H9 (cell line): Measurements from ENCODE around the gene GCSH. TPM values are rescaled to one million over a fixed set of nuclear protein-coding genes. Genes with fewer than 3 reads are reported as not detected.

Source experiments
- DNase-seq: peaks from one replicate; pipeline ENCODE4 v3.0.0-alpha.2; 2017
- H2AFZ ChIP-seq: one replicate; pipeline ENCODE4 v1.6.1; 2013; ENCODE audit warnings: mild to moderate bottlenecking, low read length, control low read depth, moderate library complexity
- H2AK5ac ChIP-seq: 2 replicates; pipeline ENCODE4 v1.6.1; 2013; ENCODE audit warnings: low read length, control low read depth, mixed read lengths; ENCODE audit not compliant: insufficient read length
- H2BK120ac ChIP-seq: one replicate; pipeline ENCODE4 v1.6.1; 2013; ENCODE audit warnings: low read depth, mild to moderate bottlenecking, low read length, control low read depth, inconsistent platforms; ENCODE audit not compliant: poor library complexity, severe bottlenecking
- H2BK12ac ChIP-seq: 2 replicates; pipeline ENCODE4 v1.6.1; 2013; ENCODE audit warnings: low read length, control low read depth, mixed read lengths, low read depth; ENCODE audit not compliant: insufficient read length
- H2BK15ac ChIP-seq: 2 replicates; pipeline ENCODE4 v1.6.1; 2013; ENCODE audit warnings: low read depth, low read length, control low read depth
- H2BK20ac ChIP-seq: one replicate; pipeline ENCODE4 v1.6.1; 2013; ENCODE audit warnings: low read depth, mild to moderate bottlenecking, low read length, control low read depth, inconsistent platforms; ENCODE audit not compliant: poor library complexity, severe bottlenecking
- H2BK5ac ChIP-seq: 2 replicates; pipeline ENCODE4 v1.6.1; 2013; ENCODE audit warnings: low read length, control low read depth, mixed read lengths; ENCODE audit not compliant: insufficient read length
- H3K14ac ChIP-seq: 2 replicates; pipeline ENCODE4 v1.6.1; 2013; ENCODE audit warnings: low read length, control low read depth; ENCODE audit not compliant: insufficient read depth
- H3K18ac ChIP-seq: 2 replicates; pipeline ENCODE4 v1.6.1; 2013; ENCODE audit warnings: low read depth, mild to moderate bottlenecking, mixed read lengths, low read length, control low read depth; ENCODE audit not compliant: insufficient read length
- H3K23ac ChIP-seq: 2 replicates; pipeline ENCODE4 v1.6.1; 2013; ENCODE audit warnings: low read length, control low read depth, mixed read lengths, low read depth; ENCODE audit not compliant: insufficient read length
- H3K23me2 ChIP-seq: 2 replicates; pipeline ENCODE4 v1.6.1; 2013; ENCODE audit warnings: low read depth, mild to moderate bottlenecking, mixed read lengths, low read length, control low read depth; ENCODE audit not compliant: insufficient read length, poor library complexity, severe bottlenecking
- H3K27ac ChIP-seq: 2 replicates; pipeline ENCODE4 v1.5.1; 2013; ENCODE audit warnings: low read length, control low read depth, mixed read lengths, low read depth; ENCODE audit not compliant: insufficient read length
- H3K27me3 ChIP-seq: 2 replicates; pipeline ENCODE4 v1.6.1; 2013; ENCODE audit warnings: low read length, control low read depth, inconsistent platforms; ENCODE audit not compliant: insufficient read depth
- H3K4ac ChIP-seq: 2 replicates; pipeline ENCODE4 v1.6.1; 2013; ENCODE audit warnings: low read depth, mild to moderate bottlenecking, control low read depth, inconsistent platforms, low read length, moderate library complexity
- H3K4me1 ChIP-seq: 2 replicates; pipeline ENCODE4 v1.6.1; 2013; ENCODE audit warnings: low read length, control low read depth, inconsistent platforms; ENCODE audit not compliant: insufficient read depth
- H3K4me2 ChIP-seq: 2 replicates; pipeline ENCODE4 v1.6.1; 2013; ENCODE audit warnings: low read length, control low read depth, mixed read lengths; ENCODE audit not compliant: insufficient read length, insufficient read depth
- H3K56ac ChIP-seq: 2 replicates; pipeline ENCODE4 v1.6.1; 2013; ENCODE audit warnings: low read depth, mild to moderate bottlenecking, mixed read lengths, low read length, control low read depth; ENCODE audit not compliant: insufficient read length
- H3K79me1 ChIP-seq: 2 replicates; pipeline ENCODE4 v1.6.1; 2013; ENCODE audit warnings: low read depth, mild to moderate bottlenecking, moderate library complexity, low read length, control low read depth, inconsistent platforms; ENCODE audit not compliant: insufficient read depth, poor library complexity, severe bottlenecking
- H3K79me2 ChIP-seq: 2 replicates; pipeline ENCODE4 v1.6.1; 2013; ENCODE audit warnings: low read length, control low read depth, inconsistent platforms; ENCODE audit not compliant: insufficient read depth
- H3K9ac ChIP-seq: 2 replicates; pipeline ENCODE4 v1.6.1; 2013; ENCODE audit warnings: low read length, control low read depth, mixed read lengths; ENCODE audit not compliant: insufficient read length; ENCODE audit errors: extremely low read depth
- H3K9me3 ChIP-seq: one replicate; pipeline ENCODE4 v1.6.1; 2013; ENCODE audit warnings: low read depth, low read length, inconsistent platforms; ENCODE audit not compliant: control insufficient read depth
- H3T11ph ChIP-seq: one replicate; pipeline ENCODE4 v1.6.1; 2013; ENCODE audit warnings: mild to moderate bottlenecking, low read length, control low read depth, inconsistent platforms
- H4K20me1 ChIP-seq: one replicate; pipeline ENCODE4 v1.6.1; 2013; ENCODE audit not compliant: control insufficient read depth, insufficient read length, insufficient read depth
- H4K5ac ChIP-seq: 2 replicates; pipeline ENCODE4 v1.6.1; 2013; ENCODE audit warnings: low read depth, mild to moderate bottlenecking, mixed read lengths, low read length, control low read depth; ENCODE audit not compliant: insufficient read length
- H4K8ac ChIP-seq: replicated peaks from 2 replicates; pipeline ENCODE4 v1.6.1; 2013; ENCODE audit warnings: low read length, control low read depth, mixed read lengths, low read depth; ENCODE audit not compliant: insufficient read length
- H4K91ac ChIP-seq: 2 replicates; pipeline ENCODE4 v1.6.1; 2013; ENCODE audit warnings: low read depth, mild to moderate bottlenecking, moderate library complexity, mixed read lengths, low read length, control low read depth; ENCODE audit not compliant: insufficient read length
- H3K27ac Mint-ChIP-seq, 3 experiments: 2 replicates in 2 of 3; 3 replicates in 1 of 3; pipeline ENCODE4 v1.8.0; 2020 to 2021; ENCODE audit warnings: mixed read lengths in 3 of 3, mild to moderate bottlenecking in 1 of 3, moderate library complexity in 1 of 3
- H3K27me3 Mint-ChIP-seq: 2 replicates; pipeline ENCODE4 v1.8.0; 2021; ENCODE audit warnings: low read depth, mild to moderate bottlenecking, moderate library complexity, mixed read lengths
- H3K36me3 Mint-ChIP-seq, 3 experiments: 2 replicates in 2 of 3; 3 replicates in 1 of 3; pipeline ENCODE4 v1.8.0; 2020 to 2021; ENCODE audit warnings: low read depth in 3 of 3, mixed read lengths in 3 of 3; ENCODE audit not compliant: insufficient read depth in 1 of 3
- H3K4me1 Mint-ChIP-seq, 2 experiments: 2 replicates each; pipeline ENCODE4 v1.8.0; 2020; ENCODE audit warnings: mixed read lengths in 2 of 2
- H3K4me3 Mint-ChIP-seq, 2 experiments: 2 replicates in 1 of 2; 3 replicates in 1 of 2; pipeline ENCODE4 v1.8.0; 2020 to 2021; ENCODE audit warnings: mild to moderate bottlenecking in 2 of 2, mixed read lengths in 2 of 2, moderate library complexity in 1 of 2
- H3K9me3 Mint-ChIP-seq, 2 experiments: 2 replicates in 1 of 2; 3 replicates in 1 of 2; pipeline ENCODE4 v1.8.0; 2020; ENCODE audit warnings: mild to moderate bottlenecking in 2 of 2, mixed read lengths in 2 of 2, moderate library complexity in 1 of 2
- CTCF ChIP-seq: fragments of 200-600 bp; sonication (generic); conservative IDR thresholded peaks from 3 replicates; pipeline ENCODE4 v1.8.0; 2021; ENCODE audit warnings: antibody characterized with exemption, mild to moderate bottlenecking
- WGBS: extraction: QIAGEN DNeasy Blood & Tissue Kit; methylation state at CpG from one replicate; pipeline ENCODE4 v1.1.7; 2013; ENCODE audit warnings: missing lambda C conversion rate, low lambda C conversion rate, mixed read lengths; ENCODE audit not compliant: insufficient read length; ENCODE audit errors: extremely low coverage; 5-methylcytosine and 5-hydroxymethylcytosine counted together
- total RNA-seq: library from RNA; stranded (reverse); gene quantifications from 2 replicates; pipeline ENCODE4 v1.2.1, GENCODE V29; 2021

GCSH gene
- total RNA-seq, 1 experiment from 2014 or later = 87.4 TPM

DNA sequence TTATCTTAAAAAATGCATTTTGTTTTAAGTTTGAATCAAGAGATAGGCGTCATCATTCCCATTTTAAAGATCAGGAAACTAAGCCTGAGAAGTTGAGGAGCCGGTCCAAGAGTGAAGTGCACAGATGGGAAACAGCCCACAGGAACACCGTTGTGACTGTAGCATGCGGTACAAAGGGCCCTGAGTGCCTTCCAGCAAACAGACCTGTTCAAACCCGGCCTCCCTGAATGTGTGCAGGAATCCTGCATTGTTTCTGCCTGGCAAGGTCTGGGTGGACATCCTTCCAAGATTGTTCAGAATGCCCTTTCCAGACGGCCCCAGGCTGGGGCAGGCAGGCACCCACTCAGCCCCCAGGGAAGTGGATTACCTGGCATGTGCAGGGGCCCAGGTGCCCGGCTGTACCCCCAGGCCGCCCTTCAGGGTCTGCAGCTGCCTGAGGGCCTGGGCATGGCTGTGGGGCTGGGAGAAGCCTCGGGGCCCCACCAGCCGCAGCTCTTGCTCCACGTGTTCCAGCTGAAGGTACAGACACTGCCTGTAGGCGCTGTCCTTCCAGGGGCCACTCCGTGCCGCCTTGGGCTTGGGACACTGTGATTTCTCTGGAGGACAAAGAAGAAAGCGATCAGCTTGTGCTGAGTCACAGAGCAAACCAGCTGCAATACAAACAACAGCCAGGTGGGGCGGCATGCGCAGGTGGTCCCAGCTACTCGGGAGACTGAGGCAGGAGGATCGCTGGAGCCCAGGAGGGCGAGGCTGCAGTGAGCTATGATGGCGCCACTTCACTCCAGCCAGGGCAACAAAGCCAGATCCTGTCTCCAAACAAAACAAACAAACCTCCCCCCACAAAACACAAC is 45.0 kb upstream of the GCSH start:
- no peaks in the 10 kb centered on the region for H3K36me3 Mint-ChIP-seq
- H3T11ph ChIP-seq = no peak overlapping the region
- H3K4me1 Mint-ChIP-seq = peaks cover 14 to 20% of the 10 kb centered on the region in 2 experiments
- no peak overlapping the region for H3K9ac ChIP-seq
- no peak overlapping the region for H3K4ac ChIP-seq
- H3K18ac ChIP-seq = peak overlapping the region; percentile 82
- no peaks in the 10 kb centered on the region for H3K79me1 ChIP-seq
- no peaks in the 10 kb centered on the region for H4K20me1 ChIP-seq
- H3K14ac ChIP-seq = peak overlapping the region; percentile 78
- no peak overlapping the region for H2BK15ac ChIP-seq
- H2BK120ac ChIP-seq = no peak overlapping the region
- no peaks in the 10 kb centered on the region for H3K9me3 Mint-ChIP-seq
- H2BK12ac ChIP-seq = peak overlapping the region; percentile 3
- no CpG with 5 or more reads among the region's 21 CpGs for WGBS
- H3K27ac ChIP-seq = no peak overlapping the region
- H4K5ac ChIP-seq = no peak overlapping the region
- no peak overlapping the region for H3K23ac ChIP-seq
- no peak overlapping the region for H3K4me3 Mint-ChIP-seq
- H4K91ac ChIP-seq = peak overlapping the region; percentile 92
- no peaks in the 10 kb centered on the region; the same call in 1 of the 2 replicates for H3K27me3 Mint-ChIP-seq
- no peak overlapping the region for H3K4me2 ChIP-seq
- DNase-seq = peak; percentile 81
- no peaks in the 10 kb centered on the region for H3K27me3 ChIP-seq
- H3K9me3 ChIP-seq = no peaks in the 10 kb centered on the region
- no peaks in the 10 kb centered on the region; the same call in 1 of the 2 replicates for H3K4me1 ChIP-seq
- H3K79me2 ChIP-seq = no peaks in the 10 kb centered on the region
- H3K27ac Mint-ChIP-seq = peak overlapping the region in 1 of 3 experiments; percentile 65; a peak in 2 of 7 replicates
- no peak overlapping the region for H2AFZ ChIP-seq
- H2BK5ac ChIP-seq = no peak overlapping the region
- H3K23me2 ChIP-seq = no peaks in the 10 kb centered on the region
- no peak overlapping the region for H2AK5ac ChIP-seq
- H2BK20ac ChIP-seq = no peak overlapping the region
- H4K8ac ChIP-seq = no peak overlapping the region
- no peak overlapping the region for H3K56ac ChIP-seq
- peak; percentile 62 for TF ChIP-seq CTCF
